Right ventricle myocardium inferior (tissue), 1 donor: ENCODE measurements around the gene PARD3. TPM values are rescaled to one million over a fixed set of nuclear protein-coding genes. Genes with fewer than 3 reads are reported as not detected.
A peak's percentile ranks its signal among the peaks of the same experiment; 100 is the strongest.
"Not testable (repeated sequence)": the region's sequence is repeated elsewhere in the genome, so short reads cannot be mapped to it uniquely, and the experiment has no call there.

Experiments
- ATAC-seq: fragments of 200-7000 bp; cut with Tn5 transposase; one replicate; pipeline ENCODE4 v1.9.1; 2020; ENCODE audit warnings: mild to moderate bottlenecking, moderate library complexity
- DNase-seq: peaks from one replicate; pipeline ENCODE4 v3.0.0; 2021; ENCODE audit errors: missing footprints
- intact Hi-C: fragments of 100-400 bp; cut with DNase I; formaldehyde crosslinking; loops from one replicate; pipeline ENCODE4 v1.11.0; 2022
- total RNA-seq: library from RNA; stranded (reverse); fragmentation: NEBNext Ultra II Directional; extraction: Animal tissue kit (Norgen Biotek cat#: 25700); gene quantifications from one replicate; pipeline ENCODE4 v1.2.1, GENCODE V29; 2021
- donor health status: DM: no; HTN: yes; CAD: no; lungs with severe emphysema.

Gene PARD3
- total RNA-seq, 1 donor from 2014 or later: 34.6 TPM

DNA sequence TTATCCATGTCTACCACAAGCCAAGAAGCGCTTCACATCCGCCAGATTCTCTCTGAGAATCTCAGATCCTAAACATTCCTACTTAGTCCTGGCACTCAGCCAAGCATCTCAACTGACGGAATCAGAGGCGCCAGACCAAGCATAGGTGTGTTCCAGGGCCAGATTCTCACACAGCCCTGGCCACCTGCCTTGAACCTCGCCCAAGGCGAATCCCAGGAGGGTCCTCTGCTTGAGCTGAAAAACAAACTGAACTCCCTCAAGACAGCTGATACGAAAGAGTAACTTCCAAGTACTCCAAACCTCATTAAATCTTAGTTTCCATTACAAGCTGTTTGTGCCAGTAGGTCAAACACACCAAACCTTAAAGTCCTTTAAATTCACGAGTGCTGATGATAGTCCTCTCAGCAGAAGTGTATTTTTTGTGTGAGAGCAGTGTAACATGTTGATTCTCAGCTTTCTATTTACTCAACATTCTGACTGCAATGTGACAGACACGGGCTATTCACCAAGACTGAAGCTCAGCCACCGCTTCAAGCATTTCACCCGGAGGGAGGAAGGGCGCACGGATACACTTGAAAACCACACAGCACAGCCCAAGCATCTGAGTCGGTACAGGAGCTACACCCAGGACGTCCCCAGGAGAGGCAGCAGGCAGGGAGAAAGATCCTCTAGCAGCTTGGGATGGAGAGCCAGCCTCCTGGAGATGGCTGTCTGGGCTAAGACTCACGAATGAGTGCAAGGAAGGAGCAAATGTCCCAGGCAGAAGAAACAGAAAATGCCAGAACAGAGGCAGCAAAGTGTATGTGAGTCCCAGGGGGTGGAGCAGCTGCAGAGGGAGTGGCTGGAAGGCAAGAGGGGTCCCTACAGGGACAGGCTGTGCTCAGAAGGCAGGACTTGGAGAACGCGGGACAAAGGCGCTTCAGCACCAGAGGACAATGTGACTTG lies 6.0 kb downstream of the PARD3 start:
- ATAC-seq (peak; percentile 59), DNase-seq (peak; percentile 70)
- intact Hi-C loops: loop anchor here (2.0 kb wide), 1 partner anchor 18 kb away; no protein-coding TSS in a partner anchor

DNA sequence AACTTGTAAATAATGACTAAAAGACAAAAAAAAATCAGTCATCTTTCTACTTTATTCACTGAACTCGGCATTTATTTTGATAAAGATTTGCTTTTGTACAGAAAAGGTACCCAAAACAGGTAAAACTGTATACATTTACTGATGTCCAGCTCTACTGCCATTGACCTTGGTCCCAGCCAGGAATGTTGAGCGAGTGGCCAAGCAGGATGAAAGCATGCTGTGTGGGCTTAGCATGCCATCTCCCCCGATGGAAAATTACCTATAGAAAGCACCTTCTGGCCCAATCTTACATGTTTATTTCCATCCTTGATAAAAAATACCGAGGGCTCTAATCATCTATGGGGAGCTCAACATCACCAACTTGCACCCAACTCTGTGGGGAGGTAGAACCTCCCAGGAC lies 6.8 kb downstream of the PARD3 start:
- ATAC-seq: no peak
- intact Hi-C loops: loop anchor here (2.0 kb wide), 1 partner anchor 18 kb away; no protein-coding TSS in a partner anchor

DNA sequence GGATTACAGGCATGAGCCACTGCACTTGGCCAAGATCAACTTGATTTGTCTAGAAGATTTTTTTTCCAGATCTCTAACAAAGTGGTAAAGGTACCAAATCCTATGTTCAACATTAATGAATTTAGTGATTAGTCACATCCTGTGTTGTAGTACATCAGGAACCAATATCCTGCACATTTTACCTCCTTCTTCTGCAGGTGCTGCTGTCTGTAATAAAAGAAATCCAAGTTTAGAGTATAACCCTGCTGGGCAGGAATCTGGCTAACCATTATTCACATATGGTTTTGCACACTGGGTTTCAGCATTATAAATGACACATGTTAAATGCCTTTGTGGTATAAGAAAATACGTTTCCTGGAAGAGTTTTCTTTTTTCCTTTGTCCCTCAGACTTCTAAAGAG lies 10.8 kb downstream of the PARD3 start:
- DNase-seq: no peak
- no peak for ATAC-seq
- intact Hi-C loops: no loop called here

More for the DNA sequence above, 6.8 kb downstream of the PARD3 start:
- no peak for DNase-seq

DNA sequence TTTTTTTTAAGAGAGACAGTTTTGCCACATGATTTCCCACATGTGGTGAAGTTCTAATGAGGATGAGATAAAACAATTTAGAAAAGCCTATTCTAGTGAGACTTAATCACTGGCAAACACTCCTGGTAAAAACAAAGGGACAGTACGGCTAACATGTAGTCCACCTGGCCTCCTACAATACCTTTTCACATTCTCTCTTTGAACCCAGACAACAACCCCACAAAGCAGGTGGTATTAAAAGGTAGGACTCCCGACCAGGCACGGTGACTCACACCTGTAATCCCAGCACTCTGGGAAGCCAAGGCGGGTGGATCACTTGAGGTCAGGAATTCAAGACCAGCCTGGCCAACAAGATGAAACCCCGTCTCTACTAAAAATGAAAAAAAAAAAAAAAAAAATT lies 12.4 kb downstream of the PARD3 start:
- ATAC-seq (no peak), DNase-seq (no peak)
- intact Hi-C loops: no loop called here

DNA sequence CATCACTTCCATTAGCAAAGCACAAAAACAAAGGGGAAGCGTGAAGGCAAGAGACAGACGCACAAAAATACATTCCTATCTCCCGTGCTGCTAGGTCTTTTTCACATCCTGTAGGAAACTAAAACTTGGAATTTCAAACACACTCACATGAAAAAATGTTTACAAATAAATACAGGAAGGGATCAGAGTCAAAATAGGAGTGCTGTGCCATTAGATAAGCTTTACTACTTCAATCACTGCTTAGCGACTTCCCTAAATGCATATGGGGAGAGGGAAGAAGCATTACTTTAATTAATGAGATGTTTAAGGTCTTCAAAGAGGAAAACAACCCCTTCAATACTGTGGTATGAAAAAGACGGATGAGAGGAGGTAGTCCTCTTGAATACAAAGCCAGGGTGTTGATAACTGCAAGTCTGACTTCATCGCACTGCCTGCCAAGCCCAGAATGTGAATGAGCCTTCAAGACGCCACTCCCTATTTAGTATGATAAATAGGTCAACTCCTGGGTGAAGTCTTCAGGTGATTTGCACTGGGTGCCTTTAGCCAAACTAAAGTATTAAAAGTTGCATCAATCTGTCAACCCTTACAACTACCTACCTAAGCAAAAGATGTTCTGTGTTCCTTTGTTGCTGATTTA lies 13.9 kb downstream of the PARD3 start:
- peak; percentile 77 for ATAC-seq
- intact Hi-C loops: no loop called here
- no peak for DNase-seq

DNA sequence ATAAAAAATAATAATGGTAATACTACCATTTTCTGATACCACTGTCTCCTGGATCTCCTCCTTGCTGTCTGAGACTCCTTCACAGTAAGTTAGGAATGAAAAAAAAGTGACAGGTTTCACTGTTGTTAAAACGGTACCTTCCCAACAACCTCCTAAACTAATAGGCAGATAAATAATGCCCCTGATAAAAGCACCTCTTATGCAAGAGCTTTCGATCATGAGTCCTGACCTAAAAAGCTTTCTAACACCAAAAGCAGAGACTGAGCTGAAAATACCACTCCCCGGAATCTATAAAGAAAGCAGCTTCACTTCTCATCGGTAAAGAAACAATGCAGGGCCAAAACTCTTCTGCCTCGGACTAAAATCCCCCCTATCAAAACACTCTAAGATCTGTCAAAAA lies 14.5 kb downstream of the PARD3 start:
- DNase-seq: no peak
- ATAC-seq: no peak
- intact Hi-C loops: no loop called here

DNA sequence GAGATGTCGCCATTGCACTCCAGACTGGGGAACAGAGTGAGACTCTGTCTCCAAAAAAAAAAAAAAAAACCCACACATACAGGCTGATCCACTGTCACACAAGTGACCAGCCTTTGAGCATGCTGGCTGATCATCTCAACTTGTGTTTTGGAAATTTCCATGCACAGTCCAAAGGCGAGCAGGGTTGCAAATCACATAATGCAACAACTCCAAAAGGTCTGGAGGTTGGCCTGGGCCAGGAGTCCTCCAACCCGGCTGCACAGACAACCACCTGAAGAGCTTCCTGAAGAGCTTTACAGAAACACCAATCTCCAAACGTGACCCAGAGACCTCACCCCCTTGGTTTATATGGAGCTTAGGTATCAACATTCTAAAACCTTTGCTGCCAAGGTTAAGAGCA lies 16.4 kb downstream of the PARD3 start:
- no peak for ATAC-seq
- intact Hi-C loops: no loop called here
- no peak for DNase-seq

DNA sequence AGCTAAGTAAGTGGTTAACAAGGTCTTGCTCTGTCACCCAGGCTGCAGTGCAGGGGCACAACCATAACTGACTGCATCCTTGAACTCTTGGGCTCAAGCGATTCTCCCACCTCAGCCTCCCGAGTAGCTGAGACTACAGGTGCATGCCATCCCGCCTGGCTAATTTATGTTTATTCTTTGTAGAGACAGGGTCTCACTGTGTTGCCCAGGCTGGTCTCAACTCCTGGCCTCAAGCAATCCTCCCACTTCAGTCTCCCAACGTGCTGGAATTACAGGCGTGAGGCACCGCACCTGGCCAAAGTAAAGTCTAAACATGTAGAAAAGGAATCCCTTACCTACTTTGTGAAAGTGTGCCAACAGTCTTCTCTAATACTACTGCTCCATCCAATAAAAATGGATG lies 17.9 kb downstream of the PARD3 start:
- intact Hi-C loops: no loop called here
- ATAC-seq (no peak), DNase-seq (no peak)

DNA sequence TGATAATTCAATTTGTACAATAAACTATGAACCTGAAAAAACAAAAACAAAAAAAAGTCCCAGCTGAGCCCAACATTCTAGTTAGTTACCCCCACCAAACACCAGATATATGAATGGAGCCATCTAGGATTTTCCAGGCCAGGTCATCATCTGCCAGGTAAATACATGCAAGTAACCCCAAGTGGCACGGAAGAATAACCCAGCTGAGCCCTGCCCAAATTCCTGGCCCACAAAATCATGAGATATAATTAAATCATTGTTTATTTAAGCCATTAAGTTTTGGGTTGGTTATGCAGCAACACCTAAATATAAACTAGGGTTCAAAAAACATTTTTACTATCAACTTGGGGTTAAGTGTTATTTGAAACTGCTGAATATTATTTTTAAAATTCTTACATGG lies 19.0 kb downstream of the PARD3 start:
- ATAC-seq: no peak
- intact Hi-C loops: no loop called here

DNA sequence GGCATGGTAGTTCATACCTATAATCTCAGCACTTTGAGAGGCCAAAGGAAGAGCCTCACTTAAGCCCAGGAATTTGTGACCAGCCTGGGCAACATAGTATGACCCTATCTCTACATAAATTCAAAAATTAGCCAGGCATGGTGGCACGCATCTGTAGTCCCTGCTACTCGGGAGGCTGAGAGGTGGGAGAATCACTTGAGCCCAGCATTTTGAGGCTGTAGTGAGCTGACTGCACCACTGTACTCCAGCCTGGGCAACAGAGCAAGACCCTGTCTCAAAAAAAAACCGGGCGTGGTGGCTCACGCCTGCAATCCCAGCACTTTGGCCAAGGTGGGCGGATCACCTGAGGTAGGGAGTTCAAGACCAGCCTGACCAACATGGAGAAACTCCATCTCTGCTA lies 19.8 kb downstream of the PARD3 start:
- DNase-seq (no peak), ATAC-seq (no peak)
- intact Hi-C loops: no loop called here

More for the DNA sequence above, 19.0 kb downstream of the PARD3 start:
- no peak for DNase-seq

DNA sequence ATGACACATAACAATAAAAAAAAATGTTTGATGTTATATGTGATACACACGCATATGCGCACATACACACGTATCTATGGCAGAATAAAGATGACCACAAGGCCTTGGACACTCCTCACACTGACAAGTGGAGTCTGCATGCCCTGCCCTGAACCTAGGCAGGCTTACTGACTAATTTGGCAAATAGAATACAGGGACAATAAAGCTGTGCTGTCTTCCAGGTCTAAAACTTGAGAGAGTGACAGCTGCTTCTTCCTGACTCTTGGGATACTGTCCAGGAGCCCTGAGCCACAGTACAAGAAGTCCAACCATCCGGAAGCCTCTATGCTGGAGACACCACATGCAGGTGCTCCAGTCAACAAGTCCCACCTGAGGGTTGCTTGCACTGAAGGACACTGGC lies 20.3 kb downstream of the PARD3 start:
- no peak for ATAC-seq
- intact Hi-C loops: no loop called here
- DNase-seq: no peak

DNA sequence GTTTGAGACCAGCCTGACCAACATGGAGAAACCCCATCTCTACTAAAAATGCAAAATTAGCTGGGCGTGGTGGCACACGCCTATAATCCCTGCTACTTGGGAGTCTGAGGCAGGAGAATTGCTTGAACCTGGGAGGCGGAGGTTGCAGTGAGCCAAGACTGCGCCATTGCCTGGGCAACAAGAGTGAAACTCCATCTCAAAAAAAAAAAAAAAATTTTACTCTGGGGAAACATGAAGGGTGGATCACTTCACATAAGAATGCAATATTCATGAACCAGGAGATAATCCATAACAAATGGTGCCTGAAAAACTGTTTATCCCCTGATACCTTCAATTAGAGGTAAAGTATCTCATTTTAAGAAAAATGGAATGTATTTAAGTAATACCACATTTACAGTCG lies 21.5 kb downstream of the PARD3 start:
- ATAC-seq, DNase-seq, intact Hi-C loops: not testable (repeated sequence)

DNA sequence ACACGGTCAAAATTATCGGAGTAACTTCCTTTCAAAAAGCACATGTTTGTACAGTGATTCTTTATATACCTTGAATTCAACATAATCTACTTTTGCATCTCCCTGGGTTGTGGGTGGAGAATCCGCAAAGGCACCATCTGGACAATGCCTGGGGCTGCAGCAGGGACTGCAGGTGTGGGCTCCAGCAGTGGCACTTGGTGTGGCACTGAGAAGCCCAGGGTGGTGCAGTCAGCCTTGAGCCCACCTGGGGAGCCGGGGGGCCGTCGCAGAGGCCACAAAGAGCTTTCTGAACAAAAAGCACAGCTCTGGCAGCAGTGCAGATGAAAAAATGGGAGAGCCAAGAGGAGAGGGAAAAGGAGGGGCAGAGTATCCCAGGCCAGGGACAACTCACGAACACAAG lies 22.2 kb downstream of the PARD3 start:
- ATAC-seq (no peak), DNase-seq (no peak)
- intact Hi-C loops: no loop called here

DNA sequence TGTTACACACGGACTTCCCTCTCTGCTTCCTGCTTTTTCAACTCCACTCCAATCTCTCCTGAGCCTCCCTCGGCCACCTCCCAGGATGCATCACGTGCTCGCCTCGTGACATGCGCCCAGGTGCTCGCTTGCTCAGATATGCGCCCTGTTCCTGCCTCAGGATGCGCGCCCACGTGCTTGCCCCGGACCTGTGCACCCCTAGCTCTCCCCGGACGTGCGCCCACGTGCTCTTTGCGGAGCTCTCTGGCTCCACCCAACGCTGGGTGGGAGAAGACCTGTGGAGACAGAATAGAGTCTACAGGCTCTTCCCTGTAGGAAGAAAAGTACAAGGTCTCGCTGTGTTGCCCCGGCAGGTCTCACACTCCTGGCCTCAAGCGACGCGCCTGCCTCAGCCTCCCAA lies 23.1 kb downstream of the PARD3 start:
- ATAC-seq (peak; percentile 21), DNase-seq (no peak)

DNA sequence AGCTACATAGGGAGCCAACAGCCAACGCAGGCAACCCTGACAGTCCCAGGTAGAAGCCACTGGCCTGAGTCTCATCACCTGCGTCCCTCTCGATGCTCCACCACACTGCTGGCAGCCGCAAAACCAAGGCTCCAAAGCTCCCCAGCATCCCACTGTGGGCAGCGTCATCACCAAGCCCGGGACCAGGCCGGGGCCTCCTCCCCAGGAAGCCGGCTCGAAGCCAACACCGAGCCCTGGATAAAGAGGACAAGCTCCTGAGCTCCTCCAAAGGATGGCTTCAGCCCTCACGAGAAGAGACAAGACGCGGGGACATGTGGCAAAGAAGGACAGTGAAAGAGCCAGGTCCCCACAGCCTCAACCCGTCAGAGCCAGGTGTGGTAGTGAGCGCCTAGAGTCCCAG lies 23.9 kb downstream of the PARD3 start:
- no peak for ATAC-seq
- DNase-seq: no peak

More for the DNA sequence above, 23.1 kb downstream of the PARD3 start:
- intact Hi-C loops: loop anchor here (2.0 kb wide), 1 partner anchor 17 kb away; no protein-coding TSS in a partner anchor

DNA sequence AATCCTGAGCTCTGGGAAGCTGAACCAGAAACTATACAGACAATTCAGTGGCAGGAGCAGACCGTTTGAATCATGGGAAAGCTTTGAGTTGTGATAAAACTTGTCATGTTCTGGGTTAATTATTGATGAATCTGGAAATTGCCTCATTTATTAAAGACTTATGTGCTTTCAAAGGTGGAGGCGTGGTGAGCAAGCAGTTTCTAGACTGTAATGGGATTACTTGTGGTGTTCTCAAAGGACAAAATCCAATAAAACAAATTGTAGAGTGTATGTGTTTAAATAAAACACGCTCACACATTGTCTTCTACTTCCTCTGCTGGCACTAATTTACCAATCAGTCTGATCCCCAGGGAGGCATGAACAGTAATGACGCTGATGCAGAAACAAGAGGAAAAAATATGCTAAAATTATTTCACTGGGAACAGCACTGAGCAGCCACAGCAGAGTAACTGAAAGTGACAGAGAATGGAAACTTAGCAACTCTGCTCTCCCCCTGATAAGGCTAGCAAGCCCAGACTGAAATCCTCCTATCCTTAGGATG lies 25.1 kb downstream of the PARD3 start:
- ATAC-seq: no peak
- intact Hi-C loops: loop anchor here (2.0 kb wide), 1 partner anchor 19 kb away; no protein-coding TSS in a partner anchor

More for the DNA sequence above, 23.9 kb downstream of the PARD3 start:
- intact Hi-C loops: loop anchor here (2.0 kb wide), 1 partner anchor 18 kb away; no protein-coding TSS in a partner anchor

DNA sequence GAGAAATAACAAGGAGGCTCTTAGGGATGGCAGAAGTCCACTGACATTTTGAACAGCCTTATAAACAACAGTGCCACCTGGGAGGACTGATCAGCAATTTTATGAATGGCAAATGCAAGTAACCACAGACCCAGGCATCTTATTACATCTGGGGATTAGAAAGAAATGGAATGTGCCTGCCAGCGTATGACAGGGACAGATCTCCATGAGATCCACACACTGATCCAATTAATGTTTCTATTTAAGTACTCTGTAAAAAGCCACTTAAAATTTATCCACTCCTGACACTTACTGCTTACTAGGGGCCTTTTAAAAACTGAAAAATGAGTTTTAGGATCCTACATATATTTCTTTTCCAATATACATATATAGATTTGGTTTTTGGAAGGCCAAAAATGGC lies 28.6 kb downstream of the PARD3 start:
- intact Hi-C loops: no loop called here
- ATAC-seq (no peak), DNase-seq (no peak)

More for the DNA sequence above, 25.1 kb downstream of the PARD3 start:
- DNase-seq: no peak

DNA sequence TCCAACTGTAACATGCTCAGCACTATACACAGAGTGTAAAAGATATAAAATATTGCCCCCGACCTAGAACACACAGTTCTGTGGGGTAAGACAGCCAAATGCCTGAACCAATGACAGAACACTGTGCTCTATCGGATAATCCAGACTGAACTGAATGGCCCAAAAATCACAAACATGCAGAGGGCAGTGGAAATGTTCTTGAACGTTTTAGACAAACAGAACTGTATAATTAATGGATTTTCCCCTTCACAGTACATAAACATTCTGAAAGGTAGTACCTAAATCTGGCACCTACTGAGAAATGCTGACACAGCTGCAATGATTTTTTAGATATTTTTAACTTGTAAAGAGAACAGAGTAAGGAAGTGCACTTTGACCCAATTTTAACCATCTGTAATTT lies 33.4 kb downstream of the PARD3 start:
- ATAC-seq (no peak), DNase-seq (no peak)
- intact Hi-C loops: no loop called here

DNA sequence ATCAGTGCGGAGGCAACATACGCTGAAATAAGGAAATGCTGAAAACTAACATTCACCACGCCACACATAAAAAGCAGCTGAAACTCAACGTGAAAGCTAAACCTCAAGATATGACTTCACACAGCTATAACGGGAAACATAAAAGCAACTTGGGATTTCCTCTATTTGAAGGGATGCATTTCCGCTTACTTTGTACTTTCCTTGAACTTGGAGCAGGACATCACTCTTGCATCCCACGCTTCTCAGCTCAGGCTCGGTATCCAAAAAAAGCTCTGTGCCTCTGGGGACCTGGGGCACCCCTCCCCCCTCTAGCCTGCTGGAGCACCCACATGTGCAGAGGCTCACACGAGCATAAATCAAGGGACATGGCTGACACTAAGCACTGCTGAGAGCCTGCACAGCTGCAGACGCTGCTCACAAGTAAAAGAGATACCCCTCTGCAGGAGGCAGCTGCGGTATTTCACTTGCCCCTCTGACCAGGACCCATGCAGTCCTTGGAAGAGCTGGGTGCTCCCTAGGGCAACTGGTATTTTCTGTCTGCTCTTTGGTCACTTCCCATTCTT lies 34.2 kb downstream of the PARD3 start:
- ATAC-seq (peak; percentile 72), DNase-seq (no peak)
- intact Hi-C loops: no loop called here
